Endometrial microvascular endothelial cells (primary cell): ENCODE data around the gene SEC61A2. TPM values are rescaled to one million over a fixed set of nuclear protein-coding genes. Genes with fewer than 3 reads are reported as not detected.
"Not testable (repeated sequence)": the region's sequence is repeated elsewhere in the genome, so short reads cannot be mapped to it uniquely, and the experiment has no call there.

Source experiments
- in situ Hi-C: cut with HindIII; loops from 2 replicates; pipeline ENCODE4 v1.10.0; 2017; ENCODE audit warnings: low sequenced_read_pairs, low pct_unique_long_range_greater_than_20kb; ENCODE audit errors: inconsistent ontology term
- total RNA-seq: library from RNA; depleted of rRNA; stranded (reverse); fragments of >200 nt; gene quantifications from one replicate; pipeline ENCODE4 v1.2.3, GENCODE V29; 2015; ENCODE audit errors: inconsistent ontology term

Gene SEC61A2
- 7.4 TPM for total RNA-seq

- in situ Hi-C loops, result no loop called here
Measured at GRCh38 chr10:12129222-12130111, at the start of gene SEC61A2. SEC61A2 (plus strand) TSS chr10:12129677; CDS start chr10:12129788, 111 bp downstream.

DNA sequence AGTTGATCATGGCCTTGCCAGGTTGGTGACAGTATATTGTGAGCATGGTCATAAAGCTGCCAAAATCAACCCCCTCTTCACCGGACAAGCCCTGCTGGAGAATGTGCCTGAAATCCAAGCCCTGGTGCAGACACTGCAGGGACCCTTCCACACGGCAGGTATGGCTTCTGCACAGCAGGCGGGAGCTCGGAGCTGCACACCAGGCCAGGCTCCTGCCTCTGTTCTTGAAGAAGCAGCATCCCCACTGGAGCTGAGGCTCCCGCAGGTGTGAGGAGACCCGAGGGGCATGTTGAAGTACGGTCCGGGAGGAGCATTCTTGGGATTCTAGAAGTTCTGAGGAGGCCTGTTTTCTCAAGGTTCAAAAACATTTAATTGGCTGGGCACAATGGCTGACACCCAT is 48.0 kb upstream of the SEC61A2 start:
- in situ Hi-C loops, result no loop called here

DNA sequence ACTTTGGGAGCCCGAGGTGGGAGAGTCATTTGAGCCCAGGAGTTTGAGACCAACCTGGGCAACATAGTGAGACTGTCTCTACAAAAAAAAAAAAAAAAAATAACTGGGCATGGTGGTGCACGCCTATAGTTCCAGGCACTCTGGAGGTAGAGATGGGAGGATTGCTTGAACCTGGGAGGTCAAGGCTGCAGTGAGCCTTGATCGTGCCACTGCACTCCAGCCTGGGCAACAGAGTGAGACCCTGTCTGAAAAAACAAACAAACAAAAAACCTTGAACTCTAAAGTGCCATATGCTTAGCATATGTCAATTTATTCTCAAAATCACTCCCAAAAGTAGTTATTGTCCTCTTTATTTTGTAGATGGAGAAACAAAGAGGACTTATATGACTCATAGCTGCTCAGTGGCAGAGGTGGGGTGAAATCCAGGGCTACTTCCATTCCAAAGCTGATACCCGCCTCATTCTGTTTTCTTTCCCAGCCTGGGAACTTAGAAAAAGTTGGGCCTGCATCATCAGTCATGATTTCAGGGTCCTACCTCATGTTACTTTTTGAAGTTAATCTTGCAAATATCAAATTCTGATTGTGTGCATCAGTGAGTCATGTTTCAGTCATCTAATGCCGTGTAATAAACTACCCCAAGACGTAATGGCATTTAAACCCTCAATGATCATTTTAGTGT is 47.5 kb upstream of the SEC61A2 start:
- in situ Hi-C loops, result no loop called here

GRCh38 chr10:12088919-12089318 is 40.6 kb upstream of the SEC61A2 start:
- in situ Hi-C loops, result no loop called here

- in situ Hi-C loops, result no loop called here
Measured at GRCh38 chr10:12091421-12091820, 38.1 kb upstream of the SEC61A2 start.

DNA sequence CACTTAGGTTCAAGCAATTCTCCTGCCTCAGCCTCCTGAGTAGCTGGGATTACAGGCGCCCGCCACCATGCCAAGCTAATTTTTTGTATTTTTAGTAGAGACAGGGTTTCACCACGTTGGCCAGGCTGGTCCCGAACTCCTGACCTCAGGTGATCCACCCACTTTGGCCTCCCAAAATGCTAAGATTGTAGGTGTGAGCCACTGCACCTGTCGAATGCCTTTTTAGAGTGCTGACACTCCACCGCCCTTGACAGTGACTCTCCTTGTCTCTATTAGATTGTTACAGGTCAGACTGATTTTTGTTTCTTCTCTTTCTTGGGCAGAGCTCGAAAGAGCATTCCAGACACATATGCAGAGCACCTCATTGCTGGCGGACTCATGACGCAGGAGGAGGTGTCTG is 32.1 kb upstream of the SEC61A2 start:
- in situ Hi-C loops, result not testable (repeated sequence)

DNA sequence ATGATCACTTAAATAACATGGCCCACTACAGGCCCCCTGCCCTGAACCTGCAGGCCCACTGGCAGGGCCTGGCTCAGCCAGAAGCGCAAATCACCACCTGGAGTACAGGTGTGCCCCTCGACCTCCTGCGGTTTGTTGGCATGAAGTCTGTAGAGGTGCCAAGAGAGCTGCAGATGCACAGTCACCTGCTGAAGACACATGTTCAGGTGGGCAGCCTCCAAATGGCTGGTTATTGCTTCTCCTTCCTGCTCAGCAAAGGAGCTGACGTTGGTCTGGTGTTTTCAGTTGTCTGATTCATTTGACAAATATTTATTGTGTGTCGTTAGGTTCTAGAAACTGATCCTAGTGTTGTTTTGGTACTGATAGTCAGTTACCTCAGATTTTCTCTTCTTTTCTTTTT is 31.7 kb upstream of the SEC61A2 start:
- in situ Hi-C loops, result no loop called here

GRCh38 chr10:12098966-12099365 is 30.5 kb upstream of the SEC61A2 start:
- in situ Hi-C loops, result no loop called here

GRCh38 chr10:12103802-12104201 is 25.7 kb upstream of the SEC61A2 start:
- in situ Hi-C loops, result no loop called here

DNA sequence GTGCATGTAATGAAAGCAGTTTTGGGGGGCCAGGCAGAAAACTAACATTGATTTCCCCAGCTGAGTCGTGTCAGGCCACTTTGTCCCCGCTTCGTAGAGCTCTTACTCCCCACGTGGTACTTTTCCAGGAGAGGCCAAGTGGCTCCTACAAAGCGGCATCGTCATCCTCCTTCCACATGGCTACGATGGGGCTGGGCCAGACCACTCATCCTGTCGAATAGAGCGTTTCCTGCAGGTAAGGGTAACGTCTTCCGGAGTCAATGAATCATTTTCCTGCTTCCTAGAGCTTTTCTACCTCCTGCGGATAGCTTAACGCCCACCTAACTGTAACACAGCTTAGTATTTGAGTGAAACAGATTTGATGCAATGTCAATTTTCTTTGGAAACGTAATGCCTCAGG is 21.7 kb upstream of the SEC61A2 start:
- in situ Hi-C loops, result no loop called here

DNA sequence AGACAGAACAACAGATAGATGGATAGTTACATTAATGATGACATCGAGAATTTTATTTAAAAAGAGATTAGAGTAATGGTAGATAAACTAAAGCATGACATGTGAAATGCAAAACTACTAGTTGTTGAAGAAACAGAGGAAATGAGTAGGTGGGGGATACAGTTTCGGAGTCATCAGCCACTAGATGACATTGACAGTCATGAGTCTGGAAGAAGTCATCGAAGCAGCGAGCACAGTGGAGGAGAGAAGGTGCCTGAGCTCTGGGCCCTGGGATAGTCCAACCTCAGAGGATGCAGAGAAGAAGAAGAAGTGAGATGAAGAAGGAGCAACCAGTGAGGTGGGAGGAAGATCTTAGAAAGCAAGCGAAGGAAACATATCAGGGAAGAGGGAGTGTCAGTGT is 20.2 kb upstream of the SEC61A2 start:
- in situ Hi-C loops, result no loop called here

GRCh38 chr10:12111528-12111927 is 17.9 kb upstream of the SEC61A2 start:
- in situ Hi-C loops, result no loop called here

DNA sequence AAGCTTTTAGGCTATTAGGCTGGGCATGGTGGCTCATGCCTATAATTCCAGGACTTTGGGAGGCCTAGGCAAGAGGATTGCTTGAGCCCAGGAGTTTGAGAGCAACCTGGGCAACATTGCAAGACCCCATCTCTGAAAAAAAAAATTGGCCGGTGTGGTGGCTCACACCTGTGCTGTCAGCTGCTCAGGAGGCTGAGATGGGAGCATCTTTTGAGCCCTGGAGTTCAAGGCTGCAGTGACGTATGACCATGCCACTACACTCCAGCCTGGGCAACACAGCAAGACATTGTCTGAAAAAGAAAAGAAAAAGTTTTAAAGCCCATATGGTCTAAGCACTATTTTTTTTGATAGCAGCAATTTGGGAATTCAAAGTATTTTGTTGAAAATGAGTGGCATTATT is 15.8 kb upstream of the SEC61A2 start:
- in situ Hi-C loops, result no loop called here

DNA sequence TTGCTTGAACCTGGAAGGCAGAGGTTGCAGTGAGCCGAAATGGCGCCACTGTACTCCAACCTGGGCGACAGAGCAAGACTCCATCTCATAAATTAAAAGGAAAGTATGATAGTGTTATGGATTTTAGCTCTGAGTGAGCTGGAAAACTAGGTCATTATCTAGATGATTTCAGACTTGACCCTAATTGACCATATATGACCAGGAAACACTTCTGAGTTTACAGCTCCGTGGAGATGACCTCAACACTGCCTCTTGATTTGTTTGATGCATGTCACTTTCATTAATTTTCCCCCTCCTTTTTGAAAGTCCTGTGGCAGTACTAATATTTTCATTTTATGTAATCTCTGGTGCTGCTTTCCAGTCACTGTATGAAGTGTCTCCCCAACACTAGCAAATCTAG is 7.8 kb upstream of the SEC61A2 start:
- in situ Hi-C loops, result no loop called here

- in situ Hi-C loops, result no loop called here
Measured at GRCh38 chr10:12130237-12130872, 878 bp downstream of the SEC61A2 start.

DNA sequence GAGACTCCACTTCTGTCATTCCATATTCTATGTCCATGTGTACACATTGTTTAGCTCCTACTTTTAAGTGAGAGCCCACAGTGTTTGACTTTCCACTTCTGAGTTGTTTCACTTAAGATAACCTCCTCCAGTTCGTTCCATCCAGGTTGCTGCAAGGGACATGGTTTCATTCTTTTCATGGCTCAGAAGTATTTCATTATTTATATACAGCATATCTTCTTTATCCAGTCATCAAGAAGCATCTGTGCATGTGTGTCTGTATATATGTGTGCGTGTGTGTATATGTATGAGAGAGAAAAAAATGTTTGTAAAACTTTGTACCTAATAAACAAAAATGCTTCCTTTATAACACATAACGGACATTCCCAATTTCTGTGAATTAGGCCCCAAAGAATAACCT is 6.2 kb downstream of the SEC61A2 start:
- in situ Hi-C loops, result no loop called here

- in situ Hi-C loops, result no loop called here
Measured at GRCh38 chr10:12140038-12140437, 10.6 kb downstream of the SEC61A2 start.

- in situ Hi-C loops, result no loop called here
Measured at GRCh38 chr10:12144538-12144937, 15.1 kb downstream of the SEC61A2 start.

- in situ Hi-C loops, result no loop called here
Measured at GRCh38 chr10:12150163-12150562, 20.7 kb downstream of the SEC61A2 start.

DNA sequence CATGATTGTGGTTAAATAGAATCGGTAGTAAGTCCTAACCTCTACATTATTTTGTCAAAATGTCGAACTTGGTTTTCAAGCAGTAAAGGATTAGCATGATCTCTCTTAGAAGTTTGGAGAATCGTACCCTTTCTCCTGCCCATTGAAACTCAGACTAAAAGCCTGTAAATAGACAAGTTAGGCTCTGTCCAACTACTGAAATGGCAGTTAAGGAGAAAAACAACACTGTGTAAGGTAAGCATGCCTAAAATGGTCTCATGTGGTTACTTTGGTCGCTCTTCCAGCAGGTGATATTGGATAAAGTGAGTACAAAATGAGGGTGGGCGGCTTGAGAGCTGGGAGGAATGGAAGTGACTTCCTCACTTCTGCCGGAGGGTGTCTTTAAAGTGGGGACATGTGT is 25.0 kb downstream of the SEC61A2 start:
- in situ Hi-C loops, result no loop called here
